Measurements from ENCODE around the gene CLMN.

- TF ChIP-seq EZH2 (IDR thresholded peaks at IDR 0.05) (no peak), CTCF (IDR thresholded peaks at IDR 0.05) (no peak)
Observed at GRCh38 chr14:95234426-95234825, 85.3 kb downstream of the CLMN start.

Data from neural progenitor cell (in vitro differentiated cells).